Esophagus muscularis mucosa (tissue), 4 donors: Measurements from ENCODE around the gene TNFRSF21. TPM values are rescaled to one million over a fixed set of nuclear protein-coding genes. Genes with fewer than 3 reads are reported as not detected.
A peak's percentile ranks its signal among the peaks of the same experiment; 100 is the strongest.

ENCODE experiments used
- DNase-seq: peaks from one replicate; pipeline ENCODE4 v3.0.0-alpha.2; 2017; ENCODE audit errors: extremely low spot score
- H3K27ac ChIP-seq, 4 donors: fragments of 200-600 bp; sonication (generic); replicated peaks in 1 of 4; 1 replicate in 3 of 4; 2 replicates in 1 of 4; pipeline ENCODE4 v1.5.1; 2016 to 2019; ENCODE audit warnings: mild to moderate bottlenecking in 1 of 4
- H3K27me3 ChIP-seq, 4 donors: fragments of 200-600 bp; sonication (generic); one replicate each; pipeline versions ENCODE4 v1.5.1 to v1.6.0; 2016 to 2019
- H3K36me3 ChIP-seq, 4 donors: fragments of 200-600 bp; sonication (generic); one replicate each; pipeline ENCODE4 v1.5.1; 2016 to 2019
- H3K4me1 ChIP-seq, 4 donors: fragments of 200-600 bp; sonication (generic); one replicate each; pipeline ENCODE4 v1.5.1; 2016 to 2019
- H3K4me3 ChIP-seq, 4 donors: fragments of 200-600 bp; sonication (generic); 1 replicate in 2 of 4; 2 replicates in 2 of 4; pipeline ENCODE4 v1.5.1; 2016 to 2019; ENCODE audit warnings: mild to moderate bottlenecking in 4 of 4, moderate library complexity in 1 of 4
- H3K9me3 ChIP-seq, 4 donors: fragments of 200-600 bp; sonication (generic); 1 replicate in 3 of 4; 2 replicates in 1 of 4; pipeline ENCODE4 v1.5.1; 2016 to 2019
- EP300 ChIP-seq: sonication (generic); formaldehyde crosslinking; IDR thresholded peaks from one replicate; pipeline ENCODE4 v1.6.1; 2017; ENCODE audit warnings: antibody characterized with exemption
- POLR2A ChIP-seq: fragments of 450-650 bp; IDR thresholded peaks from one replicate; pipeline ENCODE4 v1.6.1; 2017; ENCODE audit warnings: antibody characterized with exemption, moderate library complexity, mild to moderate bottlenecking, low read depth
- POLR2AphosphoS5 ChIP-seq, 2 donors: sonication (generic); formaldehyde crosslinking; IDR thresholded peaks; one replicate each; pipeline ENCODE4 v1.6.1; 2017; ENCODE audit warnings: antibody characterized with exemption in 2 of 2
- WGBS: methylation state at CpG from one replicate; pipeline ENCODE4 v1.1.5; 2018; 5-methylcytosine and 5-hydroxymethylcytosine counted together
- intact Hi-C: fragments of 100-400 bp; cut with DNase I; formaldehyde crosslinking; loops from one replicate; pipeline ENCODE4 v1.15.1; 2023
- total RNA-seq, 4 donors: library from RNA; depleted of rRNA; stranded (reverse); fragments of >200 nt; gene quantifications; one replicate each; pipeline versions ENCODE4 v1.1.0 to v1.2.1, GENCODE V29; 2016
- TF ChIP-seq, protein P1 (sequence below), 3 experiments: fragments of 200-600 bp in 2 of 3; fragments of 450-650 bp in 1 of 3; sonication (generic) in 2 of 3; IDR thresholded peaks; one replicate each; pipeline ENCODE4 v1.5.1; 2017 to 2019; ENCODE audit warnings: antibody characterized with exemption in 3 of 3, mild to moderate bottlenecking in 2 of 3, moderate library complexity in 1 of 3

The TNFRSF21 gene
- total RNA-seq, 4 donors from 2014 or later = 23.7 to 37.0 (median 30.9) TPM

DNA sequence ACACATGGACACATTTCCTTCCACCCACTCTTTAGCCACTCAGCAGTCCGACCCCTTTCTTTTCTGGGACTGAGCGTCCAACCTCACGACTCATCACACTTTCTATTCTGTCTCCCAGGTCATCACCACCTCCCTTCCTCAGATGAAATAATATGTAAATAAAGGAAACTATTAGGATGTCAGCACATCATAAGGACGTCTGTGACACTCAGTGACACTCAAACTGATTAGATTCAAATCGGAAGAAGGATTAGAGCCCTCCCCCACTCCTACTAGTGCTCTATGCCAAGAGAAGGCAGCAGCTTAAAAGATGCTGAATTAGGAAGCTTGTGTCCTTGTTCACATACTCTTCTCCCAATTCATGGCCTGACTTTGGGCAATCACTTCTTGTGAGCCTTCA is 113.6 kb downstream of the TNFRSF21 start:
- 82% methylated on average over 5 of the region's 5 CpGs for WGBS
- Histone ChIP-seq H3K4me3 (no peak overlapping the region), H3K4me1 (peaks cover 7 to 15% (median 10%) of the 10 kb centered on the region in 4 donors), H3K27me3 (no peaks in the 10 kb centered on the region), H3K36me3 (no peaks in the 10 kb centered on the region), H3K27ac (no peak overlapping the region), H3K9me3 (no peaks in the 10 kb centered on the region)
- intact Hi-C loops = no loop called here
- no peak for TF ChIP-seq EP300
- TF ChIP-seq, protein P1, sequence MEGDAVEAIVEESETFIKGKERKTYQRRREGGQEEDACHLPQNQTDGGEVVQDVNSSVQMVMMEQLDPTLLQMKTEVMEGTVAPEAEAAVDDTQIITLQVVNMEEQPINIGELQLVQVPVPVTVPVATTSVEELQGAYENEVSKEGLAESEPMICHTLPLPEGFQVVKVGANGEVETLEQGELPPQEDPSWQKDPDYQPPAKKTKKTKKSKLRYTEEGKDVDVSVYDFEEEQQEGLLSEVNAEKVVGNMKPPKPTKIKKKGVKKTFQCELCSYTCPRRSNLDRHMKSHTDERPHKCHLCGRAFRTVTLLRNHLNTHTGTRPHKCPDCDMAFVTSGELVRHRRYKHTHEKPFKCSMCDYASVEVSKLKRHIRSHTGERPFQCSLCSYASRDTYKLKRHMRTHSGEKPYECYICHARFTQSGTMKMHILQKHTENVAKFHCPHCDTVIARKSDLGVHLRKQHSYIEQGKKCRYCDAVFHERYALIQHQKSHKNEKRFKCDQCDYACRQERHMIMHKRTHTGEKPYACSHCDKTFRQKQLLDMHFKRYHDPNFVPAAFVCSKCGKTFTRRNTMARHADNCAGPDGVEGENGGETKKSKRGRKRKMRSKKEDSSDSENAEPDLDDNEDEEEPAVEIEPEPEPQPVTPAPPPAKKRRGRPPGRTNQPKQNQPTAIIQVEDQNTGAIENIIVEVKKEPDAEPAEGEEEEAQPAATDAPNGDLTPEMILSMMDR (IDR thresholded peaks at IDR 0.05) = no peak
- TF ChIP-seq POLR2AphosphoS5 (IDR thresholded peaks at IDR 0.05) = no peak
- TF ChIP-seq POLR2A = no peak
- DNase-seq = no peak

DNA sequence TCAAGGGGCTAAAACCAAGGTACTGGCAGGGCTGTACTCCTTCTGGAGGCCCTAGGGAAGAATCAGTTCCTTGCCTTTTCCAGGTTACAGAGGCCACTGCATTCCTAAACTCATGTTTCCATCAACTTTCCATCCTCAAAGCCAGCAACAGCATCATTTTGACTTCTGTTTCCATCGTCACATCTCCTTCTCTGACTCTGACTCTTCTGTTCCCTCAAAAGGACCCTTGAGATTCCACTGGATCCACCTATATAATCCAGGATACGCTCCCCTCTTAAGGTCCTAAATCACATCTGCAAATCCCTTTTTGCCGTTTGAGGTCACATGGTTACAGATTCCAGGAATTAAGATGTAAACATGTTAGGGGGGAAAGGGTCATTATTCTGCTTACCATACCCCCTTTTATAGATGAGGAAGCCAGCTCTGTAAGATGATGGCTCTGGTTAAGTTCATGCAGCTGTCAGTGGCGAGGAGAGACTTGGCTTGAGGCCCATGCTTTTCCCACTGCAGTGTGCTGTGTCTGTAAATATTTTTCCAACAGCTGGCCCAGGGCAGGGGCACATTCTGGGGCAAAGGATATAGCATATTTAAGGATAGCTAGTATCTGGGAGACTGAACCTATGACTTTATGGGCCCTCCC is 114.6 kb downstream of the TNFRSF21 start:
- DNase-seq = no peak
- H3K9me3 ChIP-seq = no peaks in the 10 kb centered on the region
- TF ChIP-seq POLR2AphosphoS5 (IDR thresholded peaks at IDR 0.05) (peak in 1 of 2 donors; percentile 15), POLR2A (no peak)
- intact Hi-C loops = no loop called here
- H3K27ac ChIP-seq = no peak overlapping the region
- H3K36me3 ChIP-seq = no peaks in the 10 kb centered on the region
- H3K4me1 ChIP-seq = peaks cover 7 to 15% (median 10%) of the 10 kb centered on the region in 4 donors
- WGBS = 44% methylated on average over 4 of the region's 4 CpGs
- no peak overlapping the region for H3K4me3 ChIP-seq
- H3K27me3 ChIP-seq = no peaks in the 10 kb centered on the region

DNA sequence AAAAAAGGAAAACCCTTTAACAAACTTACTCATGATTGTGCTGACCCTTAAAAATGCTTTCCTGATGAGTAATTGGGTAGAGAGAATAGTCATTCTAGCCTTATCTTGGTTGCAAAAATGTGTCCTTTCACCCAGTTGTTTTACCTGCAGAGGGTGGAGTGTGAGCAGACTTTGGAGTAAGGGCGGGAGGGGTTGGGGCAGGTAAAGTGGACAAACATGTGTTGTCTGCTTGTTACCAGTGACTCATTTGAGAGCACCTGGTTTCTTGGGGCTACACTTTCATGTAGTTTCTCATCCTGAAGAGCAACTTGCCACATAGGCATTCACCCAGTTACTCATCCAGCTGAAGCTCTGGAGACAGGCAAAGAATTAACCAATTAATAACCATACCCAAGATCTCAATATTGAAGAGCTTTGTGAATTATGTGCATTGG is 121.1 kb downstream of the TNFRSF21 start:
- WGBS = 100% methylated on average over 1 of the region's 1 CpG
- no peak for DNase-seq
- H3K4me3 ChIP-seq = no peak overlapping the region
- TF ChIP-seq POLR2AphosphoS5 (IDR thresholded peaks at IDR 0.05) (no peak), POLR2A (no peak), EP300 (no peak)
- TF ChIP-seq, protein P1 (IDR thresholded peaks at IDR 0.05) = no peak
- no peaks in the 10 kb centered on the region for H3K4me1 ChIP-seq
- no peaks in the 10 kb centered on the region for H3K36me3 ChIP-seq
- H3K27ac ChIP-seq = no peak overlapping the region
- intact Hi-C loops = no loop called here
- H3K27me3 ChIP-seq = no peaks in the 10 kb centered on the region
- H3K9me3 ChIP-seq = no peaks in the 10 kb centered on the region

DNA sequence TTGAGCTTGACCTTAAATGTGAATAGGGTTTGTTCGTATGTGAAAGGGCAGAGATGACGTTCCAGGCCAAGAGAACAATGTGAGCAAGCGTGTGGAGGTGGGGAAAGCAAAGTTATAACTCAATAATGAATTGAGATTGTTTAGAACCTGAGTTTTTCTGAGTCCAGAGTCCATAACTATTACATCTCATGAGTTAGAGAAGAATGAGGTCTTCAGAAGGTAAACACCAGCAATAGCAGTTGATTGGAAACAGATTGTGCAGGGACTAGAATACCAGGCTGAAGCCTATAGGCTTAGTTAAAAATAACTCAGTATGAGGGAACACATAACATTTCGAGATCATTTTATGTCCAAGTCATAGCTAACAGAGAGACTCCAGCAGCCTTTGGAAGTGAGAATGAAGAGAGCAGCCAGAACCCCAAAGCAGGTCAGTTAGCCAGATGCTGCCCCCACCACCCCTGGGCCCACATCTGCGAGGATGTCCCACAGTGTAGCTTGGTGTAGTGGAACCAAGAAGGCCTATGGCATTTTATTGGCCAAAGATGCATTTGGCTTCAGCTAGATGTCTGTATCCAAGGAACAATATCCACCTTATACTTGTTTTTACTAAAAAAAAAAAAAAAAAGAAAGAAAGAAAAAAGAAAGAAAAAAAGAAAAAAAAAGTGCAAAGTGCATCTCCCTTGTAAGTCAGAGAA is 121.7 kb downstream of the TNFRSF21 start:
- no peak for DNase-seq
- no peaks in the 10 kb centered on the region for H3K9me3 ChIP-seq
- H3K4me1 ChIP-seq = no peaks in the 10 kb centered on the region
- H3K27me3 ChIP-seq = no peaks in the 10 kb centered on the region
- 83% methylated on average over 5 of the region's 5 CpGs for WGBS
- H3K27ac ChIP-seq = no peak overlapping the region
- H3K36me3 ChIP-seq = no peaks in the 10 kb centered on the region
- TF ChIP-seq, protein P1 (IDR thresholded peaks at IDR 0.05) = no peak
- TF ChIP-seq POLR2AphosphoS5 (IDR thresholded peaks at IDR 0.05) (no peak), POLR2A (no peak), EP300 (no peak)
- intact Hi-C loops = no loop called here
- H3K4me3 ChIP-seq = no peak overlapping the region

DNA sequence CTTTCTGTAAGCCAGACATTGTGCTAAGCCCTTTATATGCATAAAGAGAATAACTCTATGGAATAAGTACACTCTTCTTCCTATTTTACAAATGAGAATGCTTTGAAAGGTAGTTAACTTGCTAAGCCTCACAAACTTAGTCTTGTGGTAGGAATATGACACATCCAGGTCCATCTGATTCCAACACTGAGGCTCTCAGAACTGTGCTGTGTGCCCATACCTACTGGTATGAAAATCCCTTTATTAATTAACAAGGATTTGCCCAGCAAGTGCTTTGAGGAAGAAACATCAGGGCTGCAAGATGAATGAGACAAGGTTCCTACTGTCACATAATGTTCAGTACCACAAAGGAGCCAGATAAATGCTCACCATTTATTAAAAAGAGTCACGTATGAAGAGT is 122.6 kb downstream of the TNFRSF21 start:
- Histone ChIP-seq H3K27ac (no peak overlapping the region), H3K27me3 (no peaks in the 10 kb centered on the region), H3K36me3 (no peaks in the 10 kb centered on the region), H3K4me3 (no peak overlapping the region), H3K4me1 (no peaks in the 10 kb centered on the region), H3K9me3 (no peaks in the 10 kb centered on the region)
- no peak for DNase-seq
- intact Hi-C loops = no loop called here
- TF ChIP-seq POLR2AphosphoS5 (IDR thresholded peaks at IDR 0.05) = no peak
- TF ChIP-seq, protein P1 (IDR thresholded peaks at IDR 0.05) = no peak
- TF ChIP-seq POLR2A = no peak
- no peak for TF ChIP-seq EP300
- 97% methylated on average over 1 of the region's 1 CpG for WGBS
